ENCODE results near the gene ATP1A2.

DNA sequence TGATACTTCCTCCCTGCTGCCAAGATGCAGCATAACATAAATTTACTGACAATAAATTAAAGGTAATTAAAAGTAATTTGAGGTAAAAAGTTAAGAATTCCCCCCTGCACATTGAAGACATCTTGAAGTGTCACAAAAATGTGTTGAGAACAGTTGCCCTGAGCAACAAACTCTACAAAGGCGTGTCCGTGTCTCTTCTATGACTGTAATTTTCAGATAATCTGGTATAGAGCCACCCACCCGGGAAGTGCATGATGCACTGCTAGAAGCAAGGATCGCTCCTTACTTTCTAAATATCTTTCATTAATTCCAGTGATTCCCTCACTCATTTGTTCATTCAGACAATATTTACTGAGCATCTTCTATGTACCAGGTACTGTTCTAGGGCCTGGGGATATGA lies 63.8 kb downstream of the ATP1A2 start:
- TF ChIP-seq, protein P1, sequence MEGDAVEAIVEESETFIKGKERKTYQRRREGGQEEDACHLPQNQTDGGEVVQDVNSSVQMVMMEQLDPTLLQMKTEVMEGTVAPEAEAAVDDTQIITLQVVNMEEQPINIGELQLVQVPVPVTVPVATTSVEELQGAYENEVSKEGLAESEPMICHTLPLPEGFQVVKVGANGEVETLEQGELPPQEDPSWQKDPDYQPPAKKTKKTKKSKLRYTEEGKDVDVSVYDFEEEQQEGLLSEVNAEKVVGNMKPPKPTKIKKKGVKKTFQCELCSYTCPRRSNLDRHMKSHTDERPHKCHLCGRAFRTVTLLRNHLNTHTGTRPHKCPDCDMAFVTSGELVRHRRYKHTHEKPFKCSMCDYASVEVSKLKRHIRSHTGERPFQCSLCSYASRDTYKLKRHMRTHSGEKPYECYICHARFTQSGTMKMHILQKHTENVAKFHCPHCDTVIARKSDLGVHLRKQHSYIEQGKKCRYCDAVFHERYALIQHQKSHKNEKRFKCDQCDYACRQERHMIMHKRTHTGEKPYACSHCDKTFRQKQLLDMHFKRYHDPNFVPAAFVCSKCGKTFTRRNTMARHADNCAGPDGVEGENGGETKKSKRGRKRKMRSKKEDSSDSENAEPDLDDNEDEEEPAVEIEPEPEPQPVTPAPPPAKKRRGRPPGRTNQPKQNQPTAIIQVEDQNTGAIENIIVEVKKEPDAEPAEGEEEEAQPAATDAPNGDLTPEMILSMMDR (IDR thresholded peaks at IDR 0.05; ENCODE audit: extremely low read depth in 1 of 2, insufficient read depth in 1 of 2, low read depth in 1 of 2, low read length in 2 of 2), result no peak
- no peak for TF ChIP-seq POLR2A (IDR thresholded peaks at IDR 0.05; ENCODE audit: low read depth, low read length)
- TF ChIP-seq POLR2AphosphoS5 (IDR thresholded peaks at IDR 0.05; ENCODE audit: insufficient read depth, low read depth, low read length), result no peak
- TF ChIP-seq EZH2 (IDR thresholded peaks at IDR 0.05; ENCODE audit: borderline replicate concordance, low read depth, low read length, severe bottlenecking), result no peak

All from endothelial cell of umbilical vein (primary cell).